ENCODE data around the gene RASA4B.

GRCh38 chr7:102471791-102472125 is 45.8 kb downstream of the RASA4B start:
- TF ChIP-seq MAZ (CRISPR knock-in tag; conservative IDR thresholded peaks at IDR 0.05 in 1 of 2, IDR thresholded peaks at IDR 0.05 in 1 of 2), result no peak
- TF ChIP-seq JUN (IDR thresholded peaks at IDR 0.05; ENCODE audit: borderline replicate concordance, low read depth, low read length), result no peak
- no peak for TF ChIP-seq JUN (CRISPR knock-in tag; IDR thresholded peaks at IDR 0.05; ENCODE audit: borderline replicate concordance)
- no peak for TF ChIP-seq CTCF (IDR thresholded peaks at IDR 0.05 in 2 of 3, conservative IDR thresholded peaks at IDR 0.05 in 1 of 3; ENCODE audit: insufficient read depth in 2 of 3, low read depth in 1 of 3, low read length in 3 of 3)
